Measurements from ENCODE around the gene GPATCH4.
"Not testable (repeated sequence)": the region's sequence is repeated elsewhere in the genome, so short reads cannot be mapped to it uniquely, and the experiment has no call there.

The GPATCH4 gene

DNA sequence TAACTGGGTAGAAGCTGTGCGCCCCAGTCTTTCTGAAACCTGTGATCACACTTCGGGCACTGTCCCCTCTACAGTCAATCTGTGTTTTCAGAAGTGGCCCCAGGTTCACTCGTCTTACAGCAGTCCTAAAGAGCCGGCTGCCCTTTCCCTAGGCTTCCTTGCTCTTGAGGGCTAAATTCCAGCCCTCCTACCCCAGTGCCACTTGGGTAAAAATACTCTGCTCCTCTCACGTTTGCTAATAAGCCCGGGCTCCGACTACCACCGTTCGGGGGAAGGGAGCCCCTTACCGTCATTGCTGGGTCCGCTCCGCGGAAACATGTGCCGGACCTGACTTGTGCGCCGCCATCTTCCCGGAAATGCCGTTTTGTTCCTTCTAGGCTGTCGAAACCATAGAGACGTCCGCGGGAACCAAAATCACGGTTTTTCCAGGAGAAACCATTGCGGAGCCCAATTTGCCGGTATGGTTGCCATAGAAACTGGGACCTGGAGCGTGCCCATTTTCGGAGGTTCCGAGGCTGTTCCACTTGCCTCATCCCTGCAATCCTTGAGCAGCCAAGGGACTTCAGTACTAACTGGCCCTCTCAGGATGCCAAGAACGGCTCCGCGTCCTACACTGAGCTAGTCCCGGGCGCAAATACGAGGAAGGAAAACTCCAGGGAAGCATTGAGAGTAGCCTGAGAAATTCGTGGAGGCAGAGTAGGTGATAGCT lies at the start of gene GPATCH4:
GPATCH4 (minus strand) TSS at position 358 of the 709 bp plus-strand sequence.
- peak; percentile 77 for DNase-seq

- DNase-seq = no peak
Observed at GRCh38 chr1:156648951-156649350, 47.7 kb upstream of the GPATCH4 start.

DNA sequence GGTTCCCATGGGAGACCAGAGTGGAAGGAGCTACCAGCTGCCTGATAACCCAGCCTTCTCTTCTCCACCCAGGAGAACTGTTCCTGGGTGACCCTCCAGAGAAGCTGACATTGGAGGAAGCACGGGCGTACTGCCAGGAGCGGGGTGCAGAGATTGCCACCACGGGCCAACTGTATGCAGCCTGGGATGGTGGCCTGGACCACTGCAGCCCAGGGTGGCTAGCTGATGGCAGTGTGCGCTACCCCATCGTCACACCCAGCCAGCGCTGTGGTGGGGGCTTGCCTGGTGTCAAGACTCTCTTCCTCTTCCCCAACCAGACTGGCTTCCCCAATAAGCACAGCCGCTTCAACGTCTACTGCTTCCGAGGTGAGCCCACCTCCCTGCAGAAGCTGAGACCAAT lies 47.2 kb upstream of the GPATCH4 start:
- DNase-seq = no peak

GRCh38 chr1:156647351-156647750 lies 46.1 kb upstream of the GPATCH4 start:
- DNase-seq = no peak

DNA sequence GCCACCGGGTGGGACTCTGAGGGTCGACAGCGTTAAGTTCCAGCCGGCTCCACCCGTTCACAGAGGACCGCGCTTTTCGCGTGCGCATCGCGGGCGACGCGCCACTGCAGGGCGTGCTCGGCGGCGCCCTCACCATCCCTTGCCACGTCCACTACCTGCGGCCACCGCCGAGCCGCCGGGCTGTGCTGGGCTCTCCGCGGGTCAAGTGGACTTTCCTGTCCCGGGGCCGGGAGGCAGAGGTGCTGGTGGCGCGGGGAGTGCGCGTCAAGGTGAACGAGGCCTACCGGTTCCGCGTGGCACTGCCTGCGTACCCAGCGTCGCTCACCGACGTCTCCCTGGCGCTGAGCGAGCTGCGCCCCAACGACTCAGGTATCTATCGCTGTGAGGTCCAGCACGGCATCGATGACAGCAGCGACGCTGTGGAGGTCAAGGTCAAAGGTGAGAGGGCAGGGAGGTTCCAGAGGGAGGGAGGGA lies 45.5 kb upstream of the GPATCH4 start:
- no peak for DNase-seq

DNA sequence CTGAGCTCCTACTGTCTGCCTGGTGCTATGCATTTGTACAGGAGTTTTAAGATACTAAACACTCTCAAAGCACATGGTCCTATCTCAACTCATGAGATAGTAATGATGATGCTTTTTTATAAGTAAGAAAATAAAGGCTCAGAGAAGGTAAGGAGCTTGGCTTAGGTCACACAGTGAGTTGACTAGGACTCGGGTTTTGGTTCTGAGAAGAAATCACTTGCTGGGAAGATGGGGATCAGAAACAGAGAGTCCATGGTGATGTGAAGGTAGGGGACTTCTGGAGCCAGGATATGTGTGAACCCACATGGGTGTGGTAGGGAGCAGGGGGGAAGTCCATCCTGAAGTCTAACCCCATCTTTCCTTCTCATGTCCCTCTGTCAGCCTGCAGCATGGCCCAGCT lies 44.4 kb upstream of the GPATCH4 start:
- DNase-seq = no peak

- DNase-seq = no peak
Observed at GRCh38 chr1:156645056-156645455, 43.8 kb upstream of the GPATCH4 start.

- no peak for DNase-seq
Observed at GRCh38 chr1:156644640-156645039, 43.4 kb upstream of the GPATCH4 start.

DNA sequence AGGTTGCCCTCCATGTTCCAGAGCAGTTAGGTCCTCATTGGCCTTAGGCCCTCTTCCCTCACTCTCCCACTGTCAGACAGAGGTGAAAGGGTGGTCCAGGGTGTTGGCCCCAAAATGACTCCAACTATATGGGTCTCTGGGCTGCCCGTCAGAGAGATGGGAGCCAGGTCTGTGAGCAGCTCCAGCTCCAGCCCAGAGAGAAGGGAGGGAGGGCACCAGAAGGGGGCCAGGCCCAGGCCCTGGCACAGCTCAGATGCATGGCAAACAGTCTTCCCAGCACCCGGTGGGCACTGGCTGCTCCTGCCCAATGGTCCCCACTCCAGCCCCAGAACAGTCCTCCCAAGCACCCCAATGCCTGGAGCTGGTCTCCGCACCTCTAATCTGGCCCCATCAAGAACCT lies 42.9 kb upstream of the GPATCH4 start:
- no peak for DNase-seq

DNA sequence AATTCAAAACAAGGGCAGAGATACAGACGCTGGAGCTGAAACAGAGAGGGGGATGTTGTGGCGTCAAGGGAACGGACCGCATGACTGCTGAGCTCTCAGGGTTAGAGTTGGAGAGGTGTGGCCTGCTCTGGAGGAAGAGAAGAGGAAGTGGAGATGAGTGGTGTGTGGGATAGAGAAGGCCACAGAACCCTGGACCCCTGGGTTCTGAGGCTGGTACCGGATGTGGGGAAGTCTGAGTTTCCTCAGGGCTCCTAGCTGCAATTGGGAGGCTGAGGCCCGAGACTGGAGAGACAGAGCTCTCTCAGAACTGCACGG lies 42.5 kb upstream of the GPATCH4 start:
- no peak for DNase-seq

DNA sequence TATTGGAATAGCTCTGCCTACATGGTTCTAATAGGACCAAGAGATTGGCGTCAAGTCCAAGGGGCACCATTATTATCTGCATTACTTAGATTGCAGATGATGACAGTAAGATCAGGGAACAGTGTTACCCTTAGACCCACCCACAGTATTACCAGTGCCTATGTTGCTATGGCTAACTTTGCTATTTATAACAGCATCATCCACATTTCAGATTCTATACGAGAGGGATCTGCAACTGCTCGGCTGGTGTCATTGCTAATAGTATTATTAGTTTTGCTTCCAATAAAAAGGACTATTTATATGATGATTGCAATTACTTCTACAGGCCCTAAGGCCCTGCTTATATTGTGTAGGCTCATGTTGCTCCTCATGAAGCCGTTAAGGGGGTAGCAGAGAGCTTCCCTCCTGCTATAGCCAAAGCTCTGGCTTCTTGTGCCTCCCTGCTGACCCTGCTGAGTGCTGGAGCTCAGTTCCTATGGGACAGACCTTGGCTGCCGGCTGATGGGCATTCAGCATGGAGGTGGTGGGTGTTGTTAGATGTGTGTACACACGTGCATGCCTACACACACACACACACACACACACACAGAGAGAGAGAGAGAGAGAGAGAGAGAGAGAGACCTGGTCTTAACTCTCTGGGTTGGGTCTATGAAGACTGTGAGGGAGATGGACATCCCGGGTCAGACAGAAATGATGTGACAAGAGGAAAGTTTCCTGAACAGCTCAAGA lies 41.9 kb upstream of the GPATCH4 start:
- no peak for DNase-seq

- no peak for DNase-seq
Observed at GRCh38 chr1:156642265-156643048, 41.2 kb upstream of the GPATCH4 start.

DNA sequence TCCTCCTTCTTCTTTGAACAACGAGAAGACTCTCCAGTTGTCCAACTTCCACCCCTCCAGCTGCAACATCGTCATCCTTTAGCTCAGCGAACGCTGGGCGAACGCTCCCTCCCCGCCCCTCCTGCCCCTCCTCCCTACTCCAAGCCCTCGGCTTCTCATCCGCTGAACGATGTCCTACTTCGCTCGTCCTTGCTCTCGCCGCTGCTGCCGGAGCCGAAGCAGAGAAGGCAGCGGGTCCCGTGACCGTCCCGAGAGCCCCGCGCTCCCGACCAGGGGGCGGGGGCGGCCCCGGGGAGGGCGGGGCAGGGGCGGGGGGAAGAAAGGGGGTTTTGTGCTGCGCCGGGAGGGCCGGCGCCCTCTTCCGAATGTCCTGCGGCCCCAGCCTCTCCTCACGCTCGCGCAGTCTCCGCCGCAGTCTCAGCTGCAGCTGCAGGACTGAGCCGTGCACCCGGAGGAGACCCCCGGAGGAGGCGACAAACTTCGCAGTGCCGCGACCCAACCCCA lies 40.5 kb upstream of the GPATCH4 start, which contains the start of gene BCAN:
BCAN (plus strand) TSS at position 357 of the 504 bp plus-strand sequence. CDS start 3,938 bp downstream, outside the sequence.
- peak; percentile 28 for DNase-seq

DNA sequence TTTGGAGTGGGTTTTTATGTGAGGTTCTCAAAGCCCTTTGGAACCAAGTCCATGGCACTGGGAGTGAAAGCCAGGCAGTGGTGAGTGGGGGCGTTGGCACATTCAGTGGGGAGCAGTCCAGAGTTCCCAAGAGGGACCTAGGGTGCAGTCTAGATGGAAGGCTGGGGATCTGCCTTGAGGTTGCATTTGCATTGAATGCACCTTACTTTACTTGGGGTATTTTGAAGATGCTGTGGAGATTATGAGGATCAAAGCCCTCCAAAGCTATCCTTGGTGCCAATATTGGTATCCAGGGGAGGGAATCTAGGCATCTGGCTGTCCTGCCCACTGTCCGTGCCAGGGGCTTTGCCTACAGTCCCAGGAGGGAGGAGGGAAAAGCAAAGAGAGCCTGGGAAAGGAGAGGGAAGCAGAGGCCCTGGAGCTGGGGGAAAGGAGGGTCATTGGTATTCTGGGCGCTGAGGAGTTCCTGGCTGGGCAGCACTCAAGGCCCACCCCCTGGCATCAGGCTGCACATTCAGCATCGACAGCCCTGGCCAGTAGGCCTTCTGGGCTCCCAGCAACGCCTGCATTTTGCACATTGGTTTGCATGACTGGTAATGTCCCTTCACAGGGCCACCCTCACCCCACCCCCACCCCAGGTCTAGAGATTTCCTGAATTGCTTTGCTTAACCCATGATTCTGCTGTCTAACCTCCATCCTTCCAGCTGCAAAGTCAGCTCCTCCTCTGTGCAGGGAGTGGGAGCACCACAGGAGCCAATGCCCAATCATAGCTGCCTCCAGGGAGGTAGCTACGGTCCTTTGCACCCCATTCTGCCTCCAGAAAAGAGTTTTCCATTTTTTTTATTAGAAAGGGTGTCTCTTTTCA lies 39.8 kb upstream of the GPATCH4 start:
- no peak for DNase-seq

DNA sequence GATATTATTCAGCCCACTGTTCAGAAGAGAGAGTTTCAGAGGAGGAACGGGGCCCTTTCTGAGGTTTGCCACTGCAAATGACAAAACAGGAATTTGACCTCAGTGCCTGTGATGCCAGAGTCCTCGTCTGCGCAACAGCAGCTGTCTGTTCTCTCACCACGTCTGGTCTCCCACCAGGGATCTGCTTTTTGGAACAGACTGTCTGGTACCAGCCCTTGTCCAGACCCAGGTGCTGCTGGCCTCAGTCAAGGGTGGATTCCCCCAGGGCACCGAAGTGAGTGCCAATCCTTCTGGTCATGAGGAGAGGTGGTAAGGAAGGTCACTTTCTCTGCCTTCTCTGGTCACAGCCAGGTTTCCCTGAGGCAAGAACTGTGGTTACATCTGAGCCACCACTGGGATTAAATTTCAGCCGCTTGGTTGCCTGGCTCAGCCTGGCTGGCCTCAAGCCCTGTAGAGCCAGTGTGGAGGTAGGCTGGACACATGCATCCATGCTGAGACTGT lies 38.4 kb upstream of the GPATCH4 start:
- no peak for DNase-seq

DNA sequence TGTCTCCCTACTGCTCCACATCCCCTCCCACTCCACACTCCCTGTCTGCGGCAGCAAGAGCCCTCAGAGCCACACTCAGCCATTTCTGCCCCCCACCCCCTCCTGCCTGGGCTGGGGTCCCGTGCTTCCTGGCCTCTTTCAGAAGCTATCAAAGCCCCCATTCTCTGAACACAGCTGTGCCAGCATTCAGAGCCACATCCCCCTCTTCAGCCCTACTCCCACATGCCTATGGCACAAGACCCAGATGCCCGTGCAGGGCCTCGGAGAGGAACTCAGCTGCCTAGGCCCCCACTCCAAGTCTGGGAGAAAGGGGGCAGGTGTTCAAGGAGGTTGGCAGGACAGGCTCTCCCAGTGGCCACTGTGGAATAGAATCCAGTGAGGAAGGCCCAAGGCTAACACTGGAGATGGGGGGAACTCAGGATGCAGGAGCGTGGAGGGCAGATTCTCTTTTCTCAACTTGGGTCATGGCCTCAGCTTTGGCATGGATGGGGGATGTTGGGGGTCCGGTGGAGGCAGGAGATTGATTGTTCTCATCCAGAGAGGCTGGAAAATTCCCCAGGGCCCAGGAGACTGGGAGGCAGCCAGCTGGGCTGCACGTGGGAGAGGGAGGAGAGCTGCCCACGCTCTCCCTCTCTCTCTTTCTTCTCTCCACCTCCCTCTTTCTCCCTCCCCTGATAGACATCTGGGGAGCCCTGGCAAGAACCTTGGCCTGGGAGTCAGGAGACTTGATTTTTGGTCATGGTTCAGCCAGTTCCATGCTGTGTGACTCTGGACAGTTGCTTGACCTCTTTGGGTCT lies 37.1 kb upstream of the GPATCH4 start:
- DNase-seq = no peak

DNA sequence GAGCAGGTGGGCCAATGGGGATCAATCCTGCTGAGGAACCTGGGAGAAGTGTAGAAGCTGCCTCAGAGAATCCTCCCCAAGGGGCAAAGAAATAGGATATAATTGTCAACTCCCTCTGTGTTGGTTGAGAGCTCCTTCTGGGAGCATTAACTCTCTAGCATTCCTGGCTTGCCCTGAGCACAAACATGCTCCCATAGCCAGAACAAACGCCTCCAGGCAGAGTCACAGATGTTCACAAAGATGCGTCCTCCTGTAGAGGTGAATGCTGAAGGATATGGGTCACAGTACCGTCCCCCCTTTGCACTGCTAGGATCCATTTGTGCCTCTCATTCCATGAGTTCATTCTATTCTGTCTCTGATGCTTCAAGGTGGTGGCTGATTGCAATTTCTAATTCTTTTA lies 31.1 kb upstream of the GPATCH4 start:
- DNase-seq = no peak

GRCh38 chr1:156631152-156631551 lies 29.9 kb upstream of the GPATCH4 start:
- DNase-seq = not testable (repeated sequence)

DNA sequence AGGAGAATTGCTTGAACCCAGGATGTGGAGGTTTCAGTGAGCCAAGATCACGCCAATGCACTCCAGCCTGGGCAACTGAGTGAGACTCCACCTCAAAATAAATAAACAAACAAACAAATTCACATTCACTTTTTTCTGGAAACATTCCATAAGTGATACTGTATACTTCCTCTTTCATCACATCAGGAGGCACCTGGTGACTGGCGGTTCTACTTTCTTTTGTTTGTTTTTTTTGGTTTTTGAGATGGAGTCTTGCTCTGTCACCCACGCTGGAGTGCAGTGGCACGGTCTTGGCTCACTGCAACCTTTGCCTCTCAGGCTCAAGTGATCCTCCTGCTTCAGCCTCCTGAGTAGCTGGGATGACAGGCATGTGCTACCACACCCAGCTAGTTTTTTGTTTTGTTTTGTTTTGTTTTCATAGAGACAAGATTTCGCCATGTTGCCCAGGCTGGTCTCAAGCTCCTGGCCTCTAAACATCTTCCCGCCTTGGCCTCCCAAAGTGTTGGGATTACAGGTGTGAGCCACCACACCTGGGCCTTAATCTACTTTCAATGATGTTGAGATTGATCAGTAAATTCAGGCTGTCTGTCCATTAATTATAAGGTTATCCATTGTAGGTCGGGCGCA lies 28.7 kb upstream of the GPATCH4 start:
- DNase-seq = no peak

- peak; percentile 37 for DNase-seq
Observed at GRCh38 chr1:156627313-156627880, 26.1 kb upstream of the GPATCH4 start.

DNA sequence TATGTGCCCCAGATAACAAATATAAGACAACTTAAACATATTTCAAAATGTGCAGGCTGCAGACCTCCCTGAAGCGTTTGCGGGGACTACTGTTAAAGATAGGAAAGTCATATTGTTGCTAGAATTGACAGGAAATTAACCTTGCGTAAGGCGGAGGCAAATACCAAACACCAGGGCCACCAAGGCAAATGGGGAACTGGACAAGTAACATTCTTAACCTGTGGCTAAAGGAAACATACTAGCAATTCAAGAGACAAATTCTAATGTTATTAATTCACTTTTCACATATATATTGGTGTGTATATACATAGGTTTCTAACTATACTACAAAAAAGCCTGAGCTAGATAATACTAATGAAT lies 24.8 kb upstream of the GPATCH4 start:
- DNase-seq = no peak
